C4-2B (cell line): ENCODE measurements around the gene BMERB1.

Experiments used
- ZFX ChIP-seq: fragments of 450-650 bp; IDR thresholded peaks from 2 replicates; pipeline ENCODE4 v1.6.1; 2017
- TF ChIP-seq, protein P1 (sequence below): fragments of 450-650 bp; conservative IDR thresholded peaks from 2 replicates; pipeline ENCODE4 v1.5.1; 2017; ENCODE audit warnings: mild to moderate bottlenecking

- TF ChIP-seq, protein P1, sequence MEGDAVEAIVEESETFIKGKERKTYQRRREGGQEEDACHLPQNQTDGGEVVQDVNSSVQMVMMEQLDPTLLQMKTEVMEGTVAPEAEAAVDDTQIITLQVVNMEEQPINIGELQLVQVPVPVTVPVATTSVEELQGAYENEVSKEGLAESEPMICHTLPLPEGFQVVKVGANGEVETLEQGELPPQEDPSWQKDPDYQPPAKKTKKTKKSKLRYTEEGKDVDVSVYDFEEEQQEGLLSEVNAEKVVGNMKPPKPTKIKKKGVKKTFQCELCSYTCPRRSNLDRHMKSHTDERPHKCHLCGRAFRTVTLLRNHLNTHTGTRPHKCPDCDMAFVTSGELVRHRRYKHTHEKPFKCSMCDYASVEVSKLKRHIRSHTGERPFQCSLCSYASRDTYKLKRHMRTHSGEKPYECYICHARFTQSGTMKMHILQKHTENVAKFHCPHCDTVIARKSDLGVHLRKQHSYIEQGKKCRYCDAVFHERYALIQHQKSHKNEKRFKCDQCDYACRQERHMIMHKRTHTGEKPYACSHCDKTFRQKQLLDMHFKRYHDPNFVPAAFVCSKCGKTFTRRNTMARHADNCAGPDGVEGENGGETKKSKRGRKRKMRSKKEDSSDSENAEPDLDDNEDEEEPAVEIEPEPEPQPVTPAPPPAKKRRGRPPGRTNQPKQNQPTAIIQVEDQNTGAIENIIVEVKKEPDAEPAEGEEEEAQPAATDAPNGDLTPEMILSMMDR = no peak
- no peak for TF ChIP-seq ZFX
These were observed 95.7 kb downstream of the BMERB1 start for GRCh38 chr16:15530085-15530484.
